MM.1S (cell line): ENCODE measurements around the gene SSTR4.

Experiments used
- EZH2 ChIP-seq: fragments of 300-600 bp; sonication (generic); optimal IDR thresholded peaks from 2 replicates; pipeline ENCODE3; 2017; ENCODE audit warnings: low read depth, mild to moderate bottlenecking, antibody characterized with exemption, low read length, mixed read lengths
- TF ChIP-seq, protein P1 (sequence below): fragments of 300-600 bp; sonication (generic); IDR thresholded peaks from 2 replicates; pipeline ENCODE4 v1.5.1; 2016; ENCODE audit warnings: antibody characterized with exemption, low read length, mixed read lengths

DNA sequence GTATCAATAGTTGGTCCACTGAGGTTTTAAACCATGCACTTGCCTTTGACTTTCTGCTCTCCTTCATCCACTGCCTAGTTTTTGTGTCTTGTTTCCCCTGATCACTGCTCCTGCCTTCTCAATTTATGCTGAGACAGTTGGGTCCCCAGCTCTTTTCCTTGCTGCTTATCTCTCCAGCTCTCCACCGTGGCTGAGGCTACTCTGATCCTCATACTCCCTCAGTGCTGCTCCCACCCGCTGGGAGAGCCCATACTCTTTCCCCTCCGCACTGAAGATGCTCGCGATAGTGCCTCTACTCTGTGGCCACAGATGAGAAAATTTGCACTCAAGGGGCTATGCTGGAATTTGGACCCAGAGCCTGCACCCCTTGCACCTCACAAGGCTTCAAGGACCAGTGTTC is 17.8 kb downstream of the SSTR4 start:
- no peak for TF ChIP-seq EZH2
- TF ChIP-seq, protein P1, sequence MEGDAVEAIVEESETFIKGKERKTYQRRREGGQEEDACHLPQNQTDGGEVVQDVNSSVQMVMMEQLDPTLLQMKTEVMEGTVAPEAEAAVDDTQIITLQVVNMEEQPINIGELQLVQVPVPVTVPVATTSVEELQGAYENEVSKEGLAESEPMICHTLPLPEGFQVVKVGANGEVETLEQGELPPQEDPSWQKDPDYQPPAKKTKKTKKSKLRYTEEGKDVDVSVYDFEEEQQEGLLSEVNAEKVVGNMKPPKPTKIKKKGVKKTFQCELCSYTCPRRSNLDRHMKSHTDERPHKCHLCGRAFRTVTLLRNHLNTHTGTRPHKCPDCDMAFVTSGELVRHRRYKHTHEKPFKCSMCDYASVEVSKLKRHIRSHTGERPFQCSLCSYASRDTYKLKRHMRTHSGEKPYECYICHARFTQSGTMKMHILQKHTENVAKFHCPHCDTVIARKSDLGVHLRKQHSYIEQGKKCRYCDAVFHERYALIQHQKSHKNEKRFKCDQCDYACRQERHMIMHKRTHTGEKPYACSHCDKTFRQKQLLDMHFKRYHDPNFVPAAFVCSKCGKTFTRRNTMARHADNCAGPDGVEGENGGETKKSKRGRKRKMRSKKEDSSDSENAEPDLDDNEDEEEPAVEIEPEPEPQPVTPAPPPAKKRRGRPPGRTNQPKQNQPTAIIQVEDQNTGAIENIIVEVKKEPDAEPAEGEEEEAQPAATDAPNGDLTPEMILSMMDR, result no peak
